H9 (cell line): ENCODE results near the gene COPS9. TPM values are rescaled to one million over a fixed set of nuclear protein-coding genes. Genes with fewer than 3 reads are reported as not detected.

Source experiments
- DNase-seq: peaks from one replicate; pipeline ENCODE4 v3.0.0-alpha.2; 2017
- H2AFZ ChIP-seq: one replicate; pipeline ENCODE4 v1.6.1; 2013; ENCODE audit warnings: mild to moderate bottlenecking, low read length, control low read depth, moderate library complexity
- H2AK5ac ChIP-seq: 2 replicates; pipeline ENCODE4 v1.6.1; 2013; ENCODE audit warnings: low read length, control low read depth, mixed read lengths; ENCODE audit not compliant: insufficient read length
- H2BK120ac ChIP-seq: one replicate; pipeline ENCODE4 v1.6.1; 2013; ENCODE audit warnings: low read depth, mild to moderate bottlenecking, low read length, control low read depth, inconsistent platforms; ENCODE audit not compliant: poor library complexity, severe bottlenecking
- H2BK12ac ChIP-seq: 2 replicates; pipeline ENCODE4 v1.6.1; 2013; ENCODE audit warnings: low read length, control low read depth, mixed read lengths, low read depth; ENCODE audit not compliant: insufficient read length
- H2BK15ac ChIP-seq: 2 replicates; pipeline ENCODE4 v1.6.1; 2013; ENCODE audit warnings: low read depth, low read length, control low read depth
- H2BK20ac ChIP-seq: one replicate; pipeline ENCODE4 v1.6.1; 2013; ENCODE audit warnings: low read depth, mild to moderate bottlenecking, low read length, control low read depth, inconsistent platforms; ENCODE audit not compliant: poor library complexity, severe bottlenecking
- H2BK5ac ChIP-seq: 2 replicates; pipeline ENCODE4 v1.6.1; 2013; ENCODE audit warnings: low read length, control low read depth, mixed read lengths; ENCODE audit not compliant: insufficient read length
- H3K14ac ChIP-seq: 2 replicates; pipeline ENCODE4 v1.6.1; 2013; ENCODE audit warnings: low read length, control low read depth; ENCODE audit not compliant: insufficient read depth
- H3K18ac ChIP-seq: 2 replicates; pipeline ENCODE4 v1.6.1; 2013; ENCODE audit warnings: low read depth, mild to moderate bottlenecking, mixed read lengths, low read length, control low read depth; ENCODE audit not compliant: insufficient read length
- H3K23ac ChIP-seq: 2 replicates; pipeline ENCODE4 v1.6.1; 2013; ENCODE audit warnings: low read length, control low read depth, mixed read lengths, low read depth; ENCODE audit not compliant: insufficient read length
- H3K23me2 ChIP-seq: 2 replicates; pipeline ENCODE4 v1.6.1; 2013; ENCODE audit warnings: low read depth, mild to moderate bottlenecking, mixed read lengths, low read length, control low read depth; ENCODE audit not compliant: insufficient read length, poor library complexity, severe bottlenecking
- H3K27ac ChIP-seq: 2 replicates; pipeline ENCODE4 v1.5.1; 2013; ENCODE audit warnings: low read length, control low read depth, mixed read lengths, low read depth; ENCODE audit not compliant: insufficient read length
- H3K27me3 ChIP-seq: 2 replicates; pipeline ENCODE4 v1.6.1; 2013; ENCODE audit warnings: low read length, control low read depth, inconsistent platforms; ENCODE audit not compliant: insufficient read depth
- H3K4ac ChIP-seq: 2 replicates; pipeline ENCODE4 v1.6.1; 2013; ENCODE audit warnings: low read depth, mild to moderate bottlenecking, control low read depth, inconsistent platforms, low read length, moderate library complexity
- H3K4me1 ChIP-seq: 2 replicates; pipeline ENCODE4 v1.6.1; 2013; ENCODE audit warnings: low read length, control low read depth, inconsistent platforms; ENCODE audit not compliant: insufficient read depth
- H3K4me2 ChIP-seq: 2 replicates; pipeline ENCODE4 v1.6.1; 2013; ENCODE audit warnings: low read length, control low read depth, mixed read lengths; ENCODE audit not compliant: insufficient read length, insufficient read depth
- H3K56ac ChIP-seq: 2 replicates; pipeline ENCODE4 v1.6.1; 2013; ENCODE audit warnings: low read depth, mild to moderate bottlenecking, mixed read lengths, low read length, control low read depth; ENCODE audit not compliant: insufficient read length
- H3K79me1 ChIP-seq: 2 replicates; pipeline ENCODE4 v1.6.1; 2013; ENCODE audit warnings: low read depth, mild to moderate bottlenecking, moderate library complexity, low read length, control low read depth, inconsistent platforms; ENCODE audit not compliant: insufficient read depth, poor library complexity, severe bottlenecking
- H3K79me2 ChIP-seq: 2 replicates; pipeline ENCODE4 v1.6.1; 2013; ENCODE audit warnings: low read length, control low read depth, inconsistent platforms; ENCODE audit not compliant: insufficient read depth
- H3K9ac ChIP-seq: 2 replicates; pipeline ENCODE4 v1.6.1; 2013; ENCODE audit warnings: low read length, control low read depth, mixed read lengths; ENCODE audit not compliant: insufficient read length; ENCODE audit errors: extremely low read depth
- H3K9me3 ChIP-seq: one replicate; pipeline ENCODE4 v1.6.1; 2013; ENCODE audit warnings: low read depth, low read length, inconsistent platforms; ENCODE audit not compliant: control insufficient read depth
- H3T11ph ChIP-seq: one replicate; pipeline ENCODE4 v1.6.1; 2013; ENCODE audit warnings: mild to moderate bottlenecking, low read length, control low read depth, inconsistent platforms
- H4K20me1 ChIP-seq: one replicate; pipeline ENCODE4 v1.6.1; 2013; ENCODE audit not compliant: control insufficient read depth, insufficient read length, insufficient read depth
- H4K5ac ChIP-seq: 2 replicates; pipeline ENCODE4 v1.6.1; 2013; ENCODE audit warnings: low read depth, mild to moderate bottlenecking, mixed read lengths, low read length, control low read depth; ENCODE audit not compliant: insufficient read length
- H4K8ac ChIP-seq: replicated peaks from 2 replicates; pipeline ENCODE4 v1.6.1; 2013; ENCODE audit warnings: low read length, control low read depth, mixed read lengths, low read depth; ENCODE audit not compliant: insufficient read length
- H4K91ac ChIP-seq: 2 replicates; pipeline ENCODE4 v1.6.1; 2013; ENCODE audit warnings: low read depth, mild to moderate bottlenecking, moderate library complexity, mixed read lengths, low read length, control low read depth; ENCODE audit not compliant: insufficient read length
- H3K27ac Mint-ChIP-seq, 3 experiments: 2 replicates in 2 of 3; 3 replicates in 1 of 3; pipeline ENCODE4 v1.8.0; 2020 to 2021; ENCODE audit warnings: mixed read lengths in 3 of 3, mild to moderate bottlenecking in 1 of 3, moderate library complexity in 1 of 3
- H3K27me3 Mint-ChIP-seq: 2 replicates; pipeline ENCODE4 v1.8.0; 2021; ENCODE audit warnings: low read depth, mild to moderate bottlenecking, moderate library complexity, mixed read lengths
- H3K36me3 Mint-ChIP-seq, 3 experiments: 2 replicates in 2 of 3; 3 replicates in 1 of 3; pipeline ENCODE4 v1.8.0; 2020 to 2021; ENCODE audit warnings: low read depth in 3 of 3, mixed read lengths in 3 of 3; ENCODE audit not compliant: insufficient read depth in 1 of 3
- H3K4me1 Mint-ChIP-seq, 2 experiments: 2 replicates each; pipeline ENCODE4 v1.8.0; 2020; ENCODE audit warnings: mixed read lengths in 2 of 2
- H3K4me3 Mint-ChIP-seq, 2 experiments: 2 replicates in 1 of 2; 3 replicates in 1 of 2; pipeline ENCODE4 v1.8.0; 2020 to 2021; ENCODE audit warnings: mild to moderate bottlenecking in 2 of 2, mixed read lengths in 2 of 2, moderate library complexity in 1 of 2
- H3K9me3 Mint-ChIP-seq, 2 experiments: 2 replicates in 1 of 2; 3 replicates in 1 of 2; pipeline ENCODE4 v1.8.0; 2020; ENCODE audit warnings: mild to moderate bottlenecking in 2 of 2, mixed read lengths in 2 of 2, moderate library complexity in 1 of 2
- total RNA-seq: library from RNA; stranded (reverse); gene quantifications from 2 replicates; pipeline ENCODE4 v1.2.1, GENCODE V29; 2021
- TF ChIP-seq, protein P1 (sequence below): fragments of 200-600 bp; sonication (generic); conservative IDR thresholded peaks from 3 replicates; pipeline ENCODE4 v1.8.0; 2021; ENCODE audit warnings: antibody characterized with exemption, mild to moderate bottlenecking

The COPS9 gene
- total RNA-seq, 1 experiment from 2014 or later = 142 TPM

DNA sequence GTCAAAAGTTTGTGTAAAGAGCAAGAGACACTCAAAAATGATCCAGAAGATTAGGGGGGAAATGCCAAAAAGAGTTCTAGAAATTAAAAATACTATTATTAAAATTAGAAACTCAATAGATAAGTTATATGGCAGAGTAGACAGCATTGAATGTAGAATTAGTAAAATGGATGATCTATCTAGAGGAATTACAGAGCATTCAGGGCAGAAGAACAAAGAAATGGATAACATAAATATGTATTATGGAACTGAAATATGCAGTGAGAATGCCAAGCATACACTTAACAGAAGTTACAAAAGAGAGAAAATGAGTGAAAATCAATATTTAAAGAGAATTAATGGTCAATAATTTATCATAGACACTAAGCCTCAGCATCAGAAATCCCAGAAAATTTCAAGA lies 49.5 kb downstream of the COPS9 start:
- Histone ChIP-seq H3T11ph (no peak overlapping the region), H3K27me3 (no peaks in the 10 kb centered on the region), H3K23me2 (peaks cover 3% of the 10 kb centered on the region), H3K4me1 (no peaks in the 10 kb centered on the region; the same call in 1 of the 2 replicates), H3K18ac (no peak overlapping the region), H3K79me1 (no peaks in the 10 kb centered on the region), H2BK15ac (no peak overlapping the region), H3K27ac (no peak overlapping the region), H3K14ac (no peak overlapping the region), H3K56ac (no peak overlapping the region), H3K9me3 (no peaks in the 10 kb centered on the region), H4K8ac (no peak overlapping the region), H3K23ac (no peak overlapping the region), H2BK20ac (no peak overlapping the region), H3K4me2 (no peak overlapping the region), H4K5ac (no peak overlapping the region), H2AK5ac (no peak overlapping the region), H4K20me1 (no peaks in the 10 kb centered on the region), H3K9ac (no peak overlapping the region), H2AFZ (no peak overlapping the region), H2BK5ac (no peak overlapping the region), H3K4ac (no peak overlapping the region), H2BK12ac (no peak overlapping the region), H3K79me2 (no peaks in the 10 kb centered on the region), H4K91ac (no peak overlapping the region), H2BK120ac (no peak overlapping the region)
- DNase-seq = no peak
- Mint-ChIP-seq H3K27me3 (peaks cover 10% of the 10 kb centered on the region), H3K36me3 (peaks cover 4 to 23% (median 7%) of the 10 kb centered on the region in 3 experiments; a peak in 6 of 7 replicates), H3K4me1 (peaks cover 11 to 13% of the 10 kb centered on the region in 2 experiments), H3K9me3 (peaks cover 31 to 37% of the 10 kb centered on the region in 2 experiments), H3K27ac (no peak overlapping the region), H3K4me3 (no peak overlapping the region)
- TF ChIP-seq, protein P1, sequence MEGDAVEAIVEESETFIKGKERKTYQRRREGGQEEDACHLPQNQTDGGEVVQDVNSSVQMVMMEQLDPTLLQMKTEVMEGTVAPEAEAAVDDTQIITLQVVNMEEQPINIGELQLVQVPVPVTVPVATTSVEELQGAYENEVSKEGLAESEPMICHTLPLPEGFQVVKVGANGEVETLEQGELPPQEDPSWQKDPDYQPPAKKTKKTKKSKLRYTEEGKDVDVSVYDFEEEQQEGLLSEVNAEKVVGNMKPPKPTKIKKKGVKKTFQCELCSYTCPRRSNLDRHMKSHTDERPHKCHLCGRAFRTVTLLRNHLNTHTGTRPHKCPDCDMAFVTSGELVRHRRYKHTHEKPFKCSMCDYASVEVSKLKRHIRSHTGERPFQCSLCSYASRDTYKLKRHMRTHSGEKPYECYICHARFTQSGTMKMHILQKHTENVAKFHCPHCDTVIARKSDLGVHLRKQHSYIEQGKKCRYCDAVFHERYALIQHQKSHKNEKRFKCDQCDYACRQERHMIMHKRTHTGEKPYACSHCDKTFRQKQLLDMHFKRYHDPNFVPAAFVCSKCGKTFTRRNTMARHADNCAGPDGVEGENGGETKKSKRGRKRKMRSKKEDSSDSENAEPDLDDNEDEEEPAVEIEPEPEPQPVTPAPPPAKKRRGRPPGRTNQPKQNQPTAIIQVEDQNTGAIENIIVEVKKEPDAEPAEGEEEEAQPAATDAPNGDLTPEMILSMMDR = no peak

Other genes starting within 250 kb of the COPS9 start
- 91.8 and 95.9 TPM in 2 replicates for gene NDUFA10, start 111.0 kb downstream of the COPS9 start, total RNA-seq
- not detected in 2 replicates for gene OR6B2, start 105.9 kb downstream of the COPS9 start, total RNA-seq
- not detected in 2 replicates for gene OR6B3, start 82.8 kb downstream of the COPS9 start, total RNA-seq
- not detected in 2 replicates for gene OTOS, start 4.4 kb upstream of the COPS9 start, total RNA-seq